AG04449 (cell line): ENCODE results near the gene LY6G6F.
A peak's percentile ranks its signal among the peaks of the same experiment; 100 is the strongest.

Experiments used
- CTCF ChIA-PET: fragments of 350-600 bp; formaldehyde crosslinking; extraction: SDS; loops from one replicate; lab custom pipeline; 2021; ENCODE audit warnings: antibody characterized with exemption; lab: Yijun Ruan, JAX
- POLR2A ChIA-PET: fragments of 400-600, 350-600 bp; formaldehyde crosslinking; extraction: SDS; loops from one replicate; lab custom pipeline; 2020; ENCODE audit warnings: antibody characterized with exemption, inconsistent platforms; lab: Yijun Ruan, JAX
- DNase-seq: peaks from one replicate; pipeline ENCODE4 v3.0.0-alpha.2; 2010; ENCODE audit warnings: low read depth, low spot score
- H3K4me3 ChIP-seq: 2 replicates; pipeline ENCODE4 v1.5.1; 2011; ENCODE audit warnings: low read depth, mild to moderate bottlenecking, control low read depth, low read length
- TF ChIP-seq, protein P1 (sequence below): IDR thresholded peaks from one replicate; pipeline ENCODE4 v1.5.1; 2011; ENCODE audit warnings: mild to moderate bottlenecking, moderate library complexity, low read length, control low read depth, inconsistent platforms; ENCODE audit not compliant: insufficient read depth; ENCODE audit errors: missing control alignments

The LY6G6F gene

DNA sequence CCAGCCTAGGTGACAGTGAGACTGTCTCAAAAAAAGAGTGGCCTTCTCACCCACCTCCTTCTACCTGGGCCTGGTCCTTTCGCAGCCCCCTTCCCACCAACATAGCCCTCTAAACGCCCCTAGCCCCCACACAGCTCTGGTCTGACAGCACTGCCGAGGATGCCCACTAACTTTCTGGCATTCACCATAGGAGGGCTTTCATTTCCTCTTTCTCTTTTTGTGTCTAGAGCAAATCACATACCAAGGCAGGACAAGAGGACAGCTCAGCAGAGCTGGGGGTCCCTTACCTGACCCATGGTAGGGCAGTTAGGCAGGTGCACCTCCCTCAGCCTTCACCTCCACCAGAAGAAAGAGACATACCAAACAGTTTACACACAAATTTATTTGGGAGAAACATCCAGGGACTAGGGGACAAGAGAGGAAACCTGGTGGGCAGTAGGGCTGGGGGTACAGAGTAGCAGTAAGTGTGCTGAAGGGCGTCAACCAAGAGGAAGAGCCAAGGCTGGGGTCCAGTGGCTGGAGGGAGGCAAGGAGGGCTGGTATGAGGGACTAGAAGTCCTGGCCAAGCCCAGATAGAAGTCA is 30.3 kb upstream of the LY6G6F start:
- ChIA-PET CTCF (interaction anchor here (1.1 kb wide), 1 partner anchor 276 kb away, joined by 5 read pairs; no protein-coding TSS in a partner anchor), POLR2A (no interaction called here)
- TF ChIP-seq, protein P1, sequence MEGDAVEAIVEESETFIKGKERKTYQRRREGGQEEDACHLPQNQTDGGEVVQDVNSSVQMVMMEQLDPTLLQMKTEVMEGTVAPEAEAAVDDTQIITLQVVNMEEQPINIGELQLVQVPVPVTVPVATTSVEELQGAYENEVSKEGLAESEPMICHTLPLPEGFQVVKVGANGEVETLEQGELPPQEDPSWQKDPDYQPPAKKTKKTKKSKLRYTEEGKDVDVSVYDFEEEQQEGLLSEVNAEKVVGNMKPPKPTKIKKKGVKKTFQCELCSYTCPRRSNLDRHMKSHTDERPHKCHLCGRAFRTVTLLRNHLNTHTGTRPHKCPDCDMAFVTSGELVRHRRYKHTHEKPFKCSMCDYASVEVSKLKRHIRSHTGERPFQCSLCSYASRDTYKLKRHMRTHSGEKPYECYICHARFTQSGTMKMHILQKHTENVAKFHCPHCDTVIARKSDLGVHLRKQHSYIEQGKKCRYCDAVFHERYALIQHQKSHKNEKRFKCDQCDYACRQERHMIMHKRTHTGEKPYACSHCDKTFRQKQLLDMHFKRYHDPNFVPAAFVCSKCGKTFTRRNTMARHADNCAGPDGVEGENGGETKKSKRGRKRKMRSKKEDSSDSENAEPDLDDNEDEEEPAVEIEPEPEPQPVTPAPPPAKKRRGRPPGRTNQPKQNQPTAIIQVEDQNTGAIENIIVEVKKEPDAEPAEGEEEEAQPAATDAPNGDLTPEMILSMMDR = no peak
- no peak overlapping the region for H3K4me3 ChIP-seq
- no peak for DNase-seq

DNA sequence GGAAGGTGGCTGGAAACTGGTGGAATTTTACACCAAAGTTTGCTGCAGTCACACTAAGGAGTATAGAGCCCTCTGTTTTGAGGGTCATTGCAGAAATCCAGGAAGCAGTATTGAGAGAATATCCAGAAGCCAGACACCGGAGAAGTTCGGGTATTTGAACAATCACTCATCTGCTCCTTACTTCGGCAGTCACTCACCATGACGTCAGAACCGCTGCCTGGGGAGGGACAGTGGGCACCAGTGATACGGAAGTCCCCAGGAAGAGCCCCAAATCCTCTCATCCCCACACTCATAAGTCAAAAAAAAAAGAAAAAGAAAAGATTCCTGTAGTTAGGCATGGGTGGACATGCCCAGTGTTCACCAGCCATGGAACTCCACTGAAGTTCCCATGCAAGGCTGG is 29.8 kb upstream of the LY6G6F start:
- no peak for DNase-seq
- POLR2A ChIA-PET = no interaction called here
- CTCF ChIA-PET = interaction anchor here (0.9 to 4.9 kb wide), 4 partner anchors 93 to 275 kb away, joined by 3 to 60 read pairs (median 12); no protein-coding TSS in a partner anchor
- no peak overlapping the region for H3K4me3 ChIP-seq
- TF ChIP-seq, protein P1 = no peak

DNA sequence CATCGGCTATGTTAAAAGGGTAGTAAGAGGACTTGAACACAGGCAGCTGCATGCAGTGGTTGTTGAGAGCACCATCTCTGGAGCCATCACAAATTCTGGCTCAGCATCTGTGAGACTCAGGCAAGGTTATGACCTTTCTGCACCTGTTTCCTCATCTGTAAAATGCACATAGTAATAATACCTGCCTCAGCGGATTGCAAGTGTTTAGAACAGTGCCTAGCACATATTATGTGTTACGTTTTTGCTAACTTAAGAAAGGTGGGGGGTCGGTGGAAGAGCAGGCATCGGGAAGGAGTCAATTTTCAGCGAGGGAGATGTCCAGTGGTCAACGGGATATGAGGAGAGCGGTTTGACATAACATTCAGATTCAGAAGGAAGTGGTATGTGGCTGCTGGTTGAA is 28.7 kb upstream of the LY6G6F start:
- DNase-seq = no peak
- TF ChIP-seq, protein P1 = no peak
- ChIA-PET POLR2A (no interaction called here), CTCF (interaction anchor here (0.8 to 4.9 kb wide), 8 partner anchors 10 to 274 kb away, joined by 3 to 60 read pairs (median 8); partner anchors contain the start of gene NEU1)
- no peak overlapping the region for H3K4me3 ChIP-seq

DNA sequence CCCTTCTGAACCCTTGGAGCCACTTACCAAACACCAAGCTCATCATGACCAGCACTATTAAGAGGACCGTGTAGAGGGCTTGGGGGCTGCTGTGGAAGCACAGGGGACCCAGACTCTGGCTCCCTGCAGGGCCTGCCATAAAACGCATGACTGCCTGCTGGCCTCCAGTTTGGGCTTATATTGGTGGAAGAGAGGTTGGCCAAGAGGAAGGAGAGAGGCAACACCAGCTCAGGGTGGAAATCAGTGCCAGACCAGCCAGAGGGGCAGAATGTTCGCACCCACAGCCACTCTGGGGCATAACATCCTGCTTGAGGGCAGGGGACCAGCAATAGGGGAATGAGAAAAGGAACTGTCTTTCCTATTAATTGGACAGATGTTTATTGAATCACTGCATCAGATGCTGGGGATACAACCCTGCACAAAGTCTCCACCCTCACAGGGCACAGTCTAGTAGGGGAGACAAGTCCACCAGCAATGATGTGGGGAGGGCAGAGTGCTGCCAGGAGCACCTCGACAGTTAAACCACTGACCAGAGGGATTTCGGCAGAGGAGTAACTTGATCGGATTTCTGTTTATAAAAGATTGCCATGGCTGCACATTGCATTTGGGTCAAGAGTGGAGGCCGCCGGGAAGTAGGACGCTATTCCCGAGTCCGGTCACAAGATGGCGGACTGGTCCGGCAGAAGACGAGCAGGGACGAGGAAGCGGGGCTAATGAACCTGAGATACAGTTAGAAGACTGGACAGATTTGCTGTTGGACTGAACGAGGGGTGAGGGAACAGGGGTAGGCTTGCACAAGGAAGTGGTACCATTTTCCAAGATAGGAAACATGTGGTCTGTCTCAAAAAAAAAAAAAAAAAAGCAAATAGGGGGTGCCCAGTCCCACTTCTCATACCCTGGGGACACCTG is 26.2 kb upstream of the LY6G6F start, which contains the start of gene LY6G5C:
Gene LY6G5C, minus strand, starts transcription at position 842 of the 909 bp plus-strand sequence. Its CDS starts 694 bp downstream, at position 148.
- POLR2A ChIA-PET = interaction anchor here (0.6 to 1.1 kb wide), 3 partner anchors 67 to 147 kb away, joined by 3 to 4 read pairs (median 4); partner anchors contain the start of gene HSPA1B

DNA sequence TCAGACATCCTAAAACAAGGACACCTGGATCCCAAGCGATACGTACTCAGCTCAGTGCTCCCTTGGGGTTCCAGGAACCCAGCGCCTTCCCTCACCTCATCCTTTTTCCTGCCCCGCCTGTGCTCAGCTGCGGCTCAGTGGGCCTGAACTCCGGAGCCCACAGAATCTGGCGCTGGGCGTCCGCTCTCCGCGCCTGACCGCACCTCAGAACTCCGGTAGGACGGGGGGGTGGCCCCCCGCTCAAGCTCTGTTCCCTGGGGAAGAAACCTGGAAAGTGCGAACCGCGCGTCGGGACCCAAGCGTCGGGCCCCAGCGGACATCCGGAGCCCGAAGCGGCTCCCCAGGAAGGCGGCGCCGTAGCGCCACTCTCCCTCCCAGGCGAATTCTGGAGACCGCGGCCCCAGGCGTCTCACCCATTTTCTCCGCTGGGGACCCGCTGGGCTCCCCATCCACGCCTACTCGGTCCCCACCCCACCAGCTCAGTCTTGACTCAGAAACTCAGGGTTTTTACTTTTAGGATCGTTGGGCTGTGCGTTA is 25.5 kb upstream of the LY6G6F start:
- peak overlapping the region; percentile 58 for H3K4me3 ChIP-seq
- POLR2A ChIA-PET = interaction anchor here (0.6 kb wide), 1 partner anchor 66 kb away, joined by 4 read pairs; no protein-coding TSS in a partner anchor
- CTCF ChIA-PET = interaction anchor here (0.6 to 4.9 kb wide), 23 partner anchors 10 to 275 kb away, joined by 3 to 60 read pairs (median 6); partner anchors contain the start of genes ABHD16A, C6orf47, GPANK1 and HSPA1B
- TF ChIP-seq, protein P1 = peak; percentile 21
- DNase-seq = no peak

More for the DNA sequence above, 26.2 kb upstream of the LY6G6F start, which contains the start of gene LY6G5C:
- peak within 1 kb of the TSS; percentile 58 for H3K4me3 ChIP-seq
- peak; percentile 64 for DNase-seq
- TF ChIP-seq, protein P1 = peak; percentile 78
- CTCF ChIA-PET = interaction anchor here (0.6 to 4.9 kb wide), 33 partner anchors 8 to 276 kb away, joined by 3 to 60 read pairs (median 5); partner anchors contain the start of genes ABHD16A, C6orf47, GPANK1 and HSPA1B
